GM18499 (cell line): ENCODE measurements around the gene OR3A1.
"Not testable (repeated sequence)": the region's sequence is repeated elsewhere in the genome, so short reads cannot be mapped to it uniquely, and the experiment has no call there.

Experiments
- ATAC-seq: cut with Tn5 transposase; IDR thresholded peaks from one replicate; pipeline ENCODE4 v1.9.1; 2021; ENCODE audit warnings: moderate number of reproducible peaks; ENCODE audit not compliant: insufficient read depth, unreplicated experiment

Gene OR3A1

GRCh38 chr17:3298260-3298659, at the start of gene OR3A1:
TSS of gene OR3A1 (minus strand) at chr17:3298360. CDS start at chr17:3292582, 5,778 bp downstream.
- no peak for ATAC-seq

- ATAC-seq = not testable (repeated sequence)
Observed at GRCh38 chr17:3342782-3343181, 44.6 kb upstream of the OR3A1 start.

GRCh38 chr17:3335876-3336275, 37.7 kb upstream of the OR3A1 start:
- no peak for ATAC-seq

- no peak for ATAC-seq
Observed at GRCh38 chr17:3318336-3318735, 20.2 kb upstream of the OR3A1 start.

- ATAC-seq = no peak
Observed at GRCh38 chr17:3316836-3317235, 18.7 kb upstream of the OR3A1 start.

- ATAC-seq = no peak
Observed at GRCh38 chr17:3308603-3309002, 10.4 kb upstream of the OR3A1 start.

GRCh38 chr17:3295632-3296031, 2.5 kb downstream of the OR3A1 start:
- ATAC-seq = no peak

- ATAC-seq = not testable (repeated sequence)
Observed at GRCh38 chr17:3293548-3293947, 4.6 kb downstream of the OR3A1 start.

GRCh38 chr17:3282901-3283300, 15.3 kb downstream of the OR3A1 start:
- ATAC-seq = no peak

- ATAC-seq = no peak
Observed at GRCh38 chr17:3276126-3276525, 22.0 kb downstream of the OR3A1 start.

- ATAC-seq = no peak
Observed at GRCh38 chr17:3271072-3271848, 26.9 kb downstream of the OR3A1 start.

- no peak for ATAC-seq
Observed at GRCh38 chr17:3260600-3260999, 37.6 kb downstream of the OR3A1 start.

- ATAC-seq = no peak
Observed at GRCh38 chr17:3260163-3260562, 38.0 kb downstream of the OR3A1 start.

- ATAC-seq = no peak
Observed at GRCh38 chr17:3256575-3256974, 41.6 kb downstream of the OR3A1 start.

- ATAC-seq = not testable (repeated sequence)
Observed at GRCh38 chr17:3249013-3249412, 49.1 kb downstream of the OR3A1 start.

- not testable (repeated sequence) for ATAC-seq
Observed at GRCh38 chr17:3244841-3245240, 53.3 kb downstream of the OR3A1 start.

- ATAC-seq = not testable (repeated sequence)
Observed at GRCh38 chr17:3241044-3241443, 57.1 kb downstream of the OR3A1 start.
